Stimulated activated effector memory CD8-positive, alpha-beta T cell treated with anti-CD3 and anti-CD28 coated beads, Interleukin-12 subunit alpha, Interleukin-12 subunit beta, amount 100 ng/mL, for 72 hours (primary cell): ENCODE data around the gene ZMAT1.
"Not testable (repeated sequence)": the region's sequence is repeated elsewhere in the genome, so short reads cannot be mapped to it uniquely, and the experiment has no call there.

ENCODE experiments used
- ATAC-seq: fragments of 150-1000 bp; cut with Tn5 transposase; 2 replicates; pipeline ENCODE4 v1.10.0; 2021
- DNase-seq, 2 donors: peaks; one replicate each; pipeline ENCODE4 v3.0.0; 2021 to 2022; ENCODE audit warnings: low spot score in 2 of 2
- H3K27ac Mint-ChIP-seq: one replicate; pipeline ENCODE4 v1.8.0; 2022; ENCODE audit warnings: mild to moderate bottlenecking, mixed read lengths
- H3K36me3 Mint-ChIP-seq: one replicate; pipeline ENCODE4 v1.8.0; 2022; ENCODE audit warnings: mild to moderate bottlenecking, mixed read lengths
- H3K4me1 Mint-ChIP-seq: one replicate; pipeline ENCODE4 v1.8.0; 2022; ENCODE audit warnings: mixed read lengths
- H3K4me3 Mint-ChIP-seq: one replicate; pipeline ENCODE4 v1.8.0; 2022; ENCODE audit warnings: mild to moderate bottlenecking, mixed read lengths
- H3K9me3 Mint-ChIP-seq: one replicate; pipeline ENCODE4 v1.8.0; 2022; ENCODE audit warnings: mixed read lengths

The ZMAT1 gene

GRCh38 chrX:101931488-101932248, at the start of gene ZMAT1:
Gene ZMAT1, minus strand, starts transcription at chrX:101932027. Its CDS starts 19 bp downstream, at chrX:101932008.
- Mint-ChIP-seq H3K9me3 (peaks cover 6% of the 10 kb centered on the region), H3K36me3 (peaks cover 7% of the 10 kb centered on the region), H3K4me1 (peaks cover 13% of the 10 kb centered on the region), H3K4me3 (peak within 1 kb of the TSS; percentile 78), H3K27ac (peak within 1 kb of the TSS; percentile 97)
- ATAC-seq: peak; percentile 92
- peak; percentile 59 to 89 for DNase-seq

GRCh38 chrX:101977106-101977505, 45.3 kb upstream of the ZMAT1 start:
- ATAC-seq (no peak), DNase-seq (no peak)
- Mint-ChIP-seq H3K4me3 (no peak overlapping the region), H3K27ac (no peak overlapping the region), H3K9me3 (no peaks in the 10 kb centered on the region), H3K36me3 (no peaks in the 10 kb centered on the region), H3K4me1 (no peaks in the 10 kb centered on the region)

- no peaks in the 10 kb centered on the region for H3K36me3 Mint-ChIP-seq
- H3K27ac Mint-ChIP-seq: no peak overlapping the region
- no peaks in the 10 kb centered on the region for H3K9me3 Mint-ChIP-seq
- H3K4me1 Mint-ChIP-seq: no peaks in the 10 kb centered on the region
- no peak overlapping the region for H3K4me3 Mint-ChIP-seq
- DNase-seq (no peak), ATAC-seq (no peak)
These were observed 41.2 kb upstream of the ZMAT1 start for GRCh38 chrX:101973066-101973465.

- H3K27ac Mint-ChIP-seq, H3K36me3 Mint-ChIP-seq, ATAC-seq, H3K4me1 Mint-ChIP-seq, DNase-seq, H3K9me3 Mint-ChIP-seq, H3K4me3 Mint-ChIP-seq: not testable (repeated sequence)
These were observed 33.2 kb upstream of the ZMAT1 start for GRCh38 chrX:101964923-101965539.

- H3K27ac Mint-ChIP-seq: no peak overlapping the region
- no peaks in the 10 kb centered on the region for H3K36me3 Mint-ChIP-seq
- DNase-seq (no peak), ATAC-seq (no peak)
- peaks cover 1% of the 10 kb centered on the region for H3K9me3 Mint-ChIP-seq
- H3K4me3 Mint-ChIP-seq: no peak overlapping the region
- no peaks in the 10 kb centered on the region for H3K4me1 Mint-ChIP-seq
These were observed 26.3 kb upstream of the ZMAT1 start for GRCh38 chrX:101958139-101958538.

- Mint-ChIP-seq H3K4me3 (no peak overlapping the region), H3K9me3 (peaks cover 4% of the 10 kb centered on the region), H3K4me1 (no peaks in the 10 kb centered on the region), H3K36me3 (no peaks in the 10 kb centered on the region), H3K27ac (no peak overlapping the region)
- ATAC-seq (no peak), DNase-seq (no peak)
These were observed 25.3 kb upstream of the ZMAT1 start for GRCh38 chrX:101957174-101957573.

GRCh38 chrX:101956556-101956955, 24.7 kb upstream of the ZMAT1 start:
- DNase-seq (no peak), ATAC-seq (no peak)
- Mint-ChIP-seq H3K36me3 (no peaks in the 10 kb centered on the region), H3K9me3 (peaks cover 4% of the 10 kb centered on the region), H3K4me3 (no peak overlapping the region), H3K4me1 (no peaks in the 10 kb centered on the region), H3K27ac (no peak overlapping the region)

- H3K36me3 Mint-ChIP-seq: no peaks in the 10 kb centered on the region
- no peak overlapping the region for H3K27ac Mint-ChIP-seq
- H3K4me1 Mint-ChIP-seq: no peaks in the 10 kb centered on the region
- DNase-seq (no peak), ATAC-seq (no peak)
- H3K9me3 Mint-ChIP-seq: peaks cover 4% of the 10 kb centered on the region
- no peak overlapping the region for H3K4me3 Mint-ChIP-seq
These were observed 18.8 kb upstream of the ZMAT1 start for GRCh38 chrX:101950581-101950980.

- DNase-seq (no peak), ATAC-seq (no peak)
- Mint-ChIP-seq H3K4me1 (peaks cover 13% of the 10 kb centered on the region), H3K4me3 (peak overlapping the region; percentile 78), H3K27ac (peak overlapping the region; percentile 97), H3K9me3 (peaks cover 6% of the 10 kb centered on the region), H3K36me3 (peaks cover 7% of the 10 kb centered on the region)
These were observed 383 bp upstream of the ZMAT1 start for GRCh38 chrX:101932249-101932570.

- Mint-ChIP-seq H3K9me3 (peaks cover 6% of the 10 kb centered on the region), H3K36me3 (peaks cover 7% of the 10 kb centered on the region), H3K27ac (peak overlapping the region; percentile 97), H3K4me3 (peak overlapping the region; percentile 78), H3K4me1 (peaks cover 13% of the 10 kb centered on the region)
- ATAC-seq: peak; percentile 4
- no peak for DNase-seq
These were observed 715 bp downstream of the ZMAT1 start for GRCh38 chrX:101931136-101931487.

- no peak for DNase-seq
- Mint-ChIP-seq H3K36me3 (no peaks in the 10 kb centered on the region), H3K4me3 (no peak overlapping the region), H3K9me3 (no peaks in the 10 kb centered on the region), H3K27ac (no peak overlapping the region), H3K4me1 (peaks cover 1% of the 10 kb centered on the region)
- no peak for ATAC-seq
These were observed 6.1 kb downstream of the ZMAT1 start for GRCh38 chrX:101925733-101926132.

- Mint-ChIP-seq H3K36me3 (no peaks in the 10 kb centered on the region), H3K9me3 (no peaks in the 10 kb centered on the region), H3K4me3 (no peak overlapping the region), H3K4me1 (no peaks in the 10 kb centered on the region), H3K27ac (no peak overlapping the region)
- DNase-seq: no peak
- ATAC-seq: no peak
These were observed 13.1 kb downstream of the ZMAT1 start for GRCh38 chrX:101918751-101919150.

- no peak overlapping the region for H3K27ac Mint-ChIP-seq
- DNase-seq (no peak), ATAC-seq (no peak)
- H3K4me1 Mint-ChIP-seq: no peaks in the 10 kb centered on the region
- H3K36me3 Mint-ChIP-seq: no peaks in the 10 kb centered on the region
- no peak overlapping the region for H3K4me3 Mint-ChIP-seq
- H3K9me3 Mint-ChIP-seq: peaks cover 12% of the 10 kb centered on the region
These were observed 25.6 kb downstream of the ZMAT1 start for GRCh38 chrX:101906136-101906796.

GRCh38 chrX:101904996-101905395, 26.8 kb downstream of the ZMAT1 start:
- no peak overlapping the region for H3K27ac Mint-ChIP-seq
- no peaks in the 10 kb centered on the region for H3K36me3 Mint-ChIP-seq
- ATAC-seq (no peak), DNase-seq (no peak)
- no peak overlapping the region for H3K4me3 Mint-ChIP-seq
- H3K4me1 Mint-ChIP-seq: no peaks in the 10 kb centered on the region
- H3K9me3 Mint-ChIP-seq: peaks cover 5% of the 10 kb centered on the region
